ENCODE measurements around the gene ABI3BP.

The ABI3BP gene

GRCh38 chr3:100717637-100718487 lies 275.4 kb downstream of the ABI3BP start:
- no peak for DNase-seq

DNA sequence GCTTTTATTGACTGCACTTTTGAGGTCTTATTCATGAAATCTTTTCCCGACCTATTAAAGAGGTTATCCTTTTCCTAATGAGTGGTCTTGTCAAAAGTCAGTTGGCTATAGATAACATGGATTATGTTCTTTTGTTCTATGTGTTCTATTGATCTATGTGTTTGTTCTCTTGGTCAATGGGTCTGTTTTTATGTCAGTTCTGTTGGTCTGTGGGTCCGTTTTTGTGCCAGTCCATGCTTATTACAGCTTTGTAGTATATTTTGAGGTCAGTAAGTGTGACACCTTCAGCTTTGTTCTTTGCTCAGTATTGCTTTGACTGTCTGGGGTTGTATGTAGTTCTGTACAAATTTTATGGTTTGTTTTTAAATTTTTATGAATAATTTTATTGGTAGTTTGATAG lies 276.2 kb downstream of the ABI3BP start:
- no peak for DNase-seq

DNA sequence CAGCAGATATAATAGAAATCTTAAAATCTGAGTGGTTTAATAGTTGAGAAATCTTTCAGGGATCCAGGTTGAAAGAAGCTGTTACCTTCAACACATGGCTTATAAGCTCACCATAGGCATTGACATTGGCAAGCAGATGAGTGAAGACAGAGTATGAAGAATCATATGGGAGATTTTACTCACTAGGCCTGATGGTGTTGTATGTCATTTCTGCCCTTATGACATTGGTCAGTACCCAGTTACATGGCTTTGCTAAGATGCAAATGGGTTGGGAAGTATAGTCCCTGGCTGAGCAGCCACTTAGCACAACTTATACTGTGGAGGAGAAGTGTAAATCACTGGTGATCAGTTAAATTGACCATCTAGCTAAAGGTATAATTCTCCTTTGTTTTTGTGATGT lies 278.0 kb downstream of the ABI3BP start:
- DNase-seq: no peak

- DNase-seq: no peak
Measured at GRCh38 chr3:100710261-100710968, 282.8 kb downstream of the ABI3BP start.

DNA sequence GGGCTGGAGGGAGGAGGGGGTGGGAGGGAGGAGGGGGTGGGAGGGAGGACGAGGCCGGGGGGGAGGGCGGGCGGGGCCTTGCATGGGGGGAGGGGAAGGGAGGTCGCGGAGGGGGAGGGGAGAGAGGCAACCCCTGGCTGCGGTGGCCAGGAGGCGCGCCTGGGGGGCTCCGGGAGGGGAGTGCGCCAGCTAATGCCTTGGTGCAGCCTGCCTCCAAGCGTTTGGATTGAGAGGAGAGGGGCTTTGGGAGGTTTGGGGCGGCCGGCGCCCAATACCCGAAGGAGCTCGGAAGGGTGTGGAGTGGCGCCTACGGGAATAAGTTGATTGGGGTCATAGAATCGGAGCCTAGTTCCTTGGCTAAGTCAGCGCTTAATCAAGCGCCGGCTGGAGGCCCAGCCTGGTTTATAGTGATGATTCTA lies 283.4 kb downstream of the ABI3BP start:
- peak; percentile 24 for DNase-seq

DNA sequence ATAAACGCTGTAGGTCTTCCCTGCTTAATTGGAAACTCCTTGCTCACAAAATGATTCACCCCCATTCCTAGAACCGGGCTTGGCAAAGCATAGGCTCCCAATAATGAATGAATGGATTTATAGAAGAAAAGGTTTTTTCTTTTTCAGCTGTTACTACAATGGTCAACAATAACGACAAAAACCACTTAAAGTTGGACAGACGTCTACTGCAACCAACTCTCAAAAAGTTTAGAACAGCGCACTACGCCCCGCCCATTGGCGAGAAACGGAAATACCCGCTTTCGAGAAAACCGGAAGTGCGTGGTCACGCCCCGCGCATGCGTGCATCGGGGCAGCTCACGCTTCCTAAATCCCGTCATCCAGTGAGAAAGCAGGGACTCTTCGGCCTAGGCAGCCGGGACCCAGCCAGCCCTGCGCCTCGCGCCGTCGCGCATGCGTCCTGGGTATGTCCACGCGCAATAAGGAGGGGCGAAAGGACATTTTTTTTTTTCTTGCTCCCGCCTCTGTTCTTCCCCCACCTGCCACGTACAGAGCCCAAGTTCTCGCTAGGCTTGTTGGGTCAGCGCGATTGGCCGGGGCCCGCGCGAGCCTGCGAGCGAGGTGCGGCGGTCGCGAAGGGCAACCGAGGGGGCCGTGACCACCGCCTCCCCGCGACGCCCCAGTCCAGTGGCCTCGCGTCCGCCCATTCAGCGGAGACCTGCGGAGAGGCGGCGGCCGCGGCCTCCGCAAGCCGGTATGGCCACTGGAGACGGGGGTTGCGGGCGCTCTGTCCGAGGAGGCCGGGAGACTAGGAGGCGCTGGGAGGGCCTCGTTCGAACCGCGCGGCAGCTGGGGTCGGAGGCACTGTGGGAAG lies 284.0 kb downstream of the ABI3BP start, which contains the start of gene TFG:
TFG (plus strand) TSS at position 506 of the 853 bp plus-strand sequence. CDS start 4,192 bp downstream, outside the sequence.
- peak; percentile 93 for DNase-seq

GRCh38 chr3:100708644-100708988 lies 284.6 kb downstream of the ABI3BP start:
- no peak for DNase-seq

GRCh38 chr3:100706365-100706764 lies 286.9 kb downstream of the ABI3BP start:
- no peak for DNase-seq

- DNase-seq: no peak
Measured at GRCh38 chr3:100703865-100704264, 289.4 kb downstream of the ABI3BP start.

- DNase-seq: no peak
Measured at GRCh38 chr3:100702980-100703345, 290.3 kb downstream of the ABI3BP start.

- no peak for DNase-seq
Measured at GRCh38 chr3:100702082-100702979, 290.9 kb downstream of the ABI3BP start.

DNA sequence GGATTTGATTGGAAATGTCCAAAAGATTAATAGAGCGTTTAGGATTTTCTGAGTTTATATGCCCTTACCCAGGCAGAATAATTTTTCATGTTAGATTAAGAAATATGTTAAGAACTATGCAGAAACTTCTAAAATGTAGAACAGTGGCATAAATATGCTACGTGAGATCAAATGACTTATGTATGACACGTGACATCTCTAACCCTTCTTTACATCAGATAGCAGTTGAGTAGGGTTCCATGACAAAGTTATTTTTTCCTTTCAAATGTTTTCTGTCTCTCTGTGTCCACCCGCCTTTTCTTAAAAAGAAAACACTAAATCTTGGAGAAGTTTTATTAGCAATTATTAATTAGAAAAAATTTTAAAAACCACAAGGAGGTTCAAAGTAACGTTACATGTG lies 292.5 kb downstream of the ABI3BP start:
- no peak for DNase-seq

Data from NCI-H524 treated with DMSO at 0.1 percent for 48 hours (cell line).